Measurements from ENCODE around the gene SIGLEC7.

Gene SIGLEC7

GRCh38 chr19:51159656-51160055, 17.6 kb downstream of the SIGLEC7 start:
- H3K36me3 ChIP-seq = no peaks in the 10 kb centered on the region
- H3K4me3 ChIP-seq (ENCODE audit: low read depth, low read length) = no peak overlapping the region
- H3K27me3 ChIP-seq (ENCODE audit: insufficient read depth, low read depth, severe bottlenecking) = peaks cover 89% of the 10 kb centered on the region
- no peak for DNase-seq
- H3K27ac ChIP-seq = no peak overlapping the region
- no peak for TF ChIP-seq CTCF (IDR thresholded peaks at IDR 0.05; ENCODE audit: low read depth, low read length)
- H3K9me3 ChIP-seq (ENCODE audit: severe bottlenecking) = no peaks in the 10 kb centered on the region

- Histone ChIP-seq H3K4me3 (ENCODE audit: low read depth, low read length) (no peak overlapping the region), H3K27ac (no peak overlapping the region), H3K27me3 (ENCODE audit: insufficient read depth, low read depth, severe bottlenecking) (peaks cover 91% of the 10 kb centered on the region), H3K36me3 (no peaks in the 10 kb centered on the region), H3K9me3 (ENCODE audit: severe bottlenecking) (no peaks in the 10 kb centered on the region)
- no peak for TF ChIP-seq CTCF (IDR thresholded peaks at IDR 0.05; ENCODE audit: low read depth, low read length)
- no peak for DNase-seq
These were observed 19.2 kb downstream of the SIGLEC7 start for GRCh38 chr19:51161266-51161665.

- DNase-seq = no peak
- H3K27me3 ChIP-seq (ENCODE audit: insufficient read depth, low read depth, severe bottlenecking) = peaks cover 92% of the 10 kb centered on the region
- H3K27ac ChIP-seq = no peak overlapping the region
- no peak overlapping the region for H3K4me3 ChIP-seq (ENCODE audit: low read depth, low read length)
- no peaks in the 10 kb centered on the region for H3K36me3 ChIP-seq
- TF ChIP-seq CTCF (IDR thresholded peaks at IDR 0.05; ENCODE audit: low read depth, low read length) = no peak
- no peaks in the 10 kb centered on the region for H3K9me3 ChIP-seq (ENCODE audit: severe bottlenecking)
These were observed 19.9 kb downstream of the SIGLEC7 start for GRCh38 chr19:51161867-51162496.

- Histone ChIP-seq H3K9me3 (ENCODE audit: severe bottlenecking) (no peaks in the 10 kb centered on the region), H3K4me3 (ENCODE audit: low read depth, low read length) (no peak overlapping the region), H3K27me3 (ENCODE audit: insufficient read depth, low read depth, severe bottlenecking) (peaks cover 95% of the 10 kb centered on the region), H3K27ac (no peak overlapping the region), H3K36me3 (no peaks in the 10 kb centered on the region)
- no peak for TF ChIP-seq CTCF (IDR thresholded peaks at IDR 0.05; ENCODE audit: low read depth, low read length)
- no peak for DNase-seq
These were observed 21.2 kb downstream of the SIGLEC7 start for GRCh38 chr19:51163257-51163656.

- TF ChIP-seq CTCF (IDR thresholded peaks at IDR 0.05; ENCODE audit: low read depth, low read length) = no peak
- H3K9me3 ChIP-seq (ENCODE audit: severe bottlenecking) = no peaks in the 10 kb centered on the region
- no peak for DNase-seq
- H3K4me3 ChIP-seq (ENCODE audit: low read depth, low read length) = no peak overlapping the region
- peaks cover 96% of the 10 kb centered on the region for H3K27me3 ChIP-seq (ENCODE audit: insufficient read depth, low read depth, severe bottlenecking)
- H3K36me3 ChIP-seq = no peaks in the 10 kb centered on the region
- no peak overlapping the region for H3K27ac ChIP-seq
These were observed 22.1 kb downstream of the SIGLEC7 start for GRCh38 chr19:51164215-51164614.

Measured in WERI-Rb-1 (cell line).